WTC11 (cell line): ENCODE data around the gene AKT3. TPM values are rescaled to one million over a fixed set of nuclear protein-coding genes. Genes with fewer than 3 reads are reported as not detected.
A peak's percentile ranks its signal among the peaks of the same experiment; 100 is the strongest.

Source experiments
- ATAC-seq: fragments of 200-7000 bp; cut with Tn5 transposase; 2 replicates; pipeline ENCODE4 v1.10.0; 2021; ENCODE audit warnings: mild to moderate bottlenecking, moderate library complexity
- CTCF ChIA-PET: fragments of 300-600 bp; sonication (Branson Sonifier 250); formaldehyde crosslinking; loops from one replicate; lab custom pipeline; 2021; ENCODE audit warnings: antibody characterized with exemption; lab: Charles Lee
- POLR2A ChIA-PET: fragments of 350-600 bp; sonication (Branson Sonifier 250); formaldehyde crosslinking; loops from one replicate; lab custom pipeline; 2021; ENCODE audit warnings: antibody characterized with exemption; lab: Charles Lee
- DNase-seq: peaks from one replicate; pipeline ENCODE4 v3.0.0; 2021; ENCODE audit warnings: low spot score
- H3K27ac Mint-ChIP-seq: 2 replicates; pipeline ENCODE4 v1.8.0; 2021; ENCODE audit warnings: mixed read lengths
- H3K27me3 Mint-ChIP-seq: 2 replicates; pipeline ENCODE4 v1.8.0; 2021; ENCODE audit warnings: low read depth, mild to moderate bottlenecking, moderate library complexity, mixed read lengths
- H3K36me3 Mint-ChIP-seq: 2 replicates; pipeline ENCODE4 v1.8.0; 2021; ENCODE audit warnings: mixed read lengths
- H3K4me1 Mint-ChIP-seq: 2 replicates; pipeline ENCODE4 v1.8.0; 2022; ENCODE audit warnings: mixed read lengths
- H3K4me3 Mint-ChIP-seq: 2 replicates; pipeline ENCODE4 v1.8.0; 2021; ENCODE audit warnings: mild to moderate bottlenecking, moderate library complexity, mixed read lengths
- H3K9me3 Mint-ChIP-seq: 2 replicates; pipeline ENCODE4 v1.8.0; 2021; ENCODE audit warnings: mixed read lengths
- AR ChIP-seq: fragments of 250-450 bp; sonication (Bioruptor Pico); IDR thresholded peaks from 2 replicates; pipeline ENCODE4 v1.9.0; 2021; ENCODE audit warnings: mild to moderate bottlenecking
- E2F5 ChIP-seq: sonication (generic); formaldehyde crosslinking; IDR thresholded peaks from 2 replicates; pipeline ENCODE4 v1.8.1; 2022; ENCODE audit warnings: mild to moderate bottlenecking, moderate library complexity, missing genetic modification reagents
- FOXP4 ChIP-seq: sonication (generic); formaldehyde crosslinking; IDR thresholded peaks from 2 replicates; pipeline ENCODE4 v1.8.0; 2022; ENCODE audit warnings: mild to moderate bottlenecking, missing genetic modification reagents
- IRF2 ChIP-seq: sonication (generic); formaldehyde crosslinking; IDR thresholded peaks from 2 replicates; pipeline ENCODE4 v1.8.0; 2022; ENCODE audit warnings: low read depth, missing genetic modification reagents, borderline replicate concordance
- JUN ChIP-seq: sonication (generic); formaldehyde crosslinking; IDR thresholded peaks from 2 replicates; pipeline ENCODE4 v1.8.0; 2023; ENCODE audit warnings: mild to moderate bottlenecking, missing genetic modification reagents
- MXD4 ChIP-seq: fragments of 250-450 bp; sonication (Bioruptor Pico); IDR thresholded peaks from 2 replicates; pipeline ENCODE4 v1.8.0; 2021; ENCODE audit warnings: mild to moderate bottlenecking, moderate library complexity, borderline replicate concordance
- NR2C2 ChIP-seq: sonication (generic); formaldehyde crosslinking; IDR thresholded peaks from 2 replicates; pipeline ENCODE4 v1.8.0; 2022; ENCODE audit warnings: mild to moderate bottlenecking, missing genetic modification reagents
- PRDM15 ChIP-seq: sonication (generic); formaldehyde crosslinking; IDR thresholded peaks from 2 replicates; pipeline ENCODE4 v1.8.0; 2022; ENCODE audit warnings: missing genetic modification reagents
- SMAD3 ChIP-seq: sonication (generic); formaldehyde crosslinking; IDR thresholded peaks from 2 replicates; pipeline ENCODE4 v1.8.0; 2022; ENCODE audit warnings: missing genetic modification reagents, mild to moderate bottlenecking, borderline replicate concordance
- SP1 ChIP-seq: sonication (generic); formaldehyde crosslinking; conservative IDR thresholded peaks from 2 replicates; pipeline ENCODE4 v1.8.1; 2022; ENCODE audit warnings: missing genetic modification reagents
- STAT6 ChIP-seq: sonication (generic); formaldehyde crosslinking; conservative IDR thresholded peaks from 2 replicates; pipeline ENCODE4 v1.8.1; 2023; ENCODE audit warnings: mild to moderate bottlenecking, low read depth, missing genetic modification reagents, moderate library complexity
- TCF7 ChIP-seq: sonication (generic); formaldehyde crosslinking; IDR thresholded peaks from 2 replicates; pipeline ENCODE4 v1.8.0; 2022; ENCODE audit warnings: mild to moderate bottlenecking, low read depth, missing genetic modification reagents, moderate library complexity
- TP53 ChIP-seq: sonication (generic); formaldehyde crosslinking; IDR thresholded peaks from 2 replicates; pipeline ENCODE4 v1.8.1; 2023; ENCODE audit warnings: mild to moderate bottlenecking, missing genetic modification reagents
- ZNF138 ChIP-seq: sonication (generic); formaldehyde crosslinking; conservative IDR thresholded peaks from 2 replicates; pipeline ENCODE4 v1.8.1; 2022; ENCODE audit warnings: mild to moderate bottlenecking, moderate library complexity, missing genetic modification reagents
- ZNF232 ChIP-seq: sonication (generic); formaldehyde crosslinking; IDR thresholded peaks from 2 replicates; pipeline ENCODE4 v1.8.0; 2022; ENCODE audit warnings: mild to moderate bottlenecking, missing genetic modification reagents
- ZNF671 ChIP-seq: fragments of 250-450 bp; sonication (Bioruptor Pico); IDR thresholded peaks from 2 replicates; pipeline ENCODE4 v1.8.0; 2021; ENCODE audit warnings: mild to moderate bottlenecking
- total RNA-seq: library from RNA; stranded (reverse); gene quantifications from 3 replicates; pipeline ENCODE4 v1.2.3, GENCODE V29; 2021
- TF ChIP-seq, protein P1 (sequence below): sonication (generic); formaldehyde crosslinking; IDR thresholded peaks from 2 replicates; pipeline ENCODE4 v1.8.0; 2022; ENCODE audit warnings: mild to moderate bottlenecking, missing genetic modification reagents
- TF ChIP-seq, protein P2 (sequence below): fragments of 250-450 bp; sonication (Bioruptor Pico); IDR thresholded peaks from 2 replicates; pipeline ENCODE4 v1.9.0; 2021; ENCODE audit warnings: moderate library complexity, mild to moderate bottlenecking, inconsistent platforms, borderline replicate concordance
- TF ChIP-seq, protein P3 (sequence below): sonication (generic); formaldehyde crosslinking; conservative IDR thresholded peaks from 2 replicates; pipeline ENCODE4 v1.8.1; 2022; ENCODE audit warnings: mild to moderate bottlenecking, missing genetic modification reagents

Gene AKT3
- total RNA-seq, 1 experiment from 2014 or later = 38.5 TPM

GRCh38 chr1:243725075-243725474 is 125.0 kb downstream of the AKT3 start (continued):
- TF ChIP-seq, protein P1, sequence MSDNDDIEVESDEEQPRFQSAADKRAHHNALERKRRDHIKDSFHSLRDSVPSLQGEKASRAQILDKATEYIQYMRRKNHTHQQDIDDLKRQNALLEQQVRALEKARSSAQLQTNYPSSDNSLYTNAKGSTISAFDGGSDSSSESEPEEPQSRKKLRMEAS (CRISPR knock-in tag) = no peak
- TF ChIP-seq, protein P2, sequence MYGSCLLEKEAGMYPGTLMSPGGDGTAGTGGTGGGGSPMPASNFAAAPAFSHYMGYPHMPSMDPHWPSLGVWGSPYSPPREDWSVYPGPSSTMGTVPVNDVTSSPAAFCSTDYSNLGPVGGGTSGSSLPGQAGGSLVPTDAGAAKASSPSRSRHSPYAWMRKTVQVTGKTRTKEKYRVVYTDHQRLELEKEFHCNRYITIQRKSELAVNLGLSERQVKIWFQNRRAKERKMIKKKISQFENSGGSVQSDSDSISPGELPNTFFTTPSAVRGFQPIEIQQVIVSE = no peak
- no peak for TF ChIP-seq PRDM15
- TF ChIP-seq, protein P3, sequence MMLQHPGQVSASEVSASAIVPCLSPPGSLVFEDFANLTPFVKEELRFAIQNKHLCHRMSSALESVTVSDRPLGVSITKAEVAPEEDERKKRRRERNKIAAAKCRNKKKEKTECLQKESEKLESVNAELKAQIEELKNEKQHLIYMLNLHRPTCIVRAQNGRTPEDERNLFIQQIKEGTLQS (CRISPR knock-in tag) = no peak
- no peak for TF ChIP-seq ZNF138 (CRISPR knock-in tag)
- TF ChIP-seq IRF2 = no peak
- TF ChIP-seq E2F5 (CRISPR knock-in tag) = no peak
- TF ChIP-seq SMAD3 = no peak
- no peak for TF ChIP-seq MXD4 (CRISPR knock-in tag)

DNA sequence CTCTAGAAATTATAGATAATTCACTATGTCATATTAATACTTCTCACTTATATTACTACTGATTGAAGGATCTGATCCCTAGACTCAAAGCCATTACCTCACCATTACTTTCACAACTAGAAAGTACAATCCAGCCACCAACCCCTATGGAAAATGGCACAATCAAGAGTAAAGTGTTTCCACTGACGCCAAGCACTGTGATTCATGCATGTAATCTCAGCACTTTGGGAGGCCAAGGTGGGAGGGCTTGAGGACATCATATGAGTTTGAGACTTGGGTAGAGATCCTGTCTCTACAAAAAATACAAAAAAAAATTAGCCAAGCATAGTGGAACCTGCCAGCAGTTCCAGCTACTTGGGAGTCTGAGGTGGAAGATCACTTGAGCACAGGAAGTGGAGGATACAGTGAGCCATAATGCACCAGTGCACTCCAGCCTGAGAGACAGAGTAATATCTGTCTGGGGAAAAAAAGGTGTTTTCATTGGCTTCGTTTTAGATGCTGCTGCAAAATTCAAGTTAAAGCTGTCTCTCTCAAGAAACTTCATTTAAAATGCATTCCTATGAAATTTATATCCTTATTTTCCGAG is 126.5 kb downstream of the AKT3 start:
- Mint-ChIP-seq H3K4me3 (no peak overlapping the region), H3K9me3 (no peaks in the 10 kb centered on the region; the same call in 1 of the 2 replicates), H3K27ac (peak overlapping the region; percentile 55)

More for the DNA sequence above, 126.5 kb downstream of the AKT3 start:
- peaks cover 49% of the 10 kb centered on the region for H3K4me1 Mint-ChIP-seq
- H3K36me3 Mint-ChIP-seq = no peaks in the 10 kb centered on the region
- ChIA-PET POLR2A (no interaction called here), CTCF (no interaction called here)
- DNase-seq (no peak), ATAC-seq (no peak)
- no peaks in the 10 kb centered on the region for H3K27me3 Mint-ChIP-seq
- TF ChIP-seq AR (CRISPR knock-in tag) = no peak
- TF ChIP-seq TCF7 = no peak
- TF ChIP-seq SP1 (CRISPR knock-in tag) = no peak
- no peak for TF ChIP-seq ZNF671 (CRISPR knock-in tag)
- no peak for TF ChIP-seq TP53 (CRISPR knock-in tag)
- TF ChIP-seq ZNF232 (CRISPR knock-in tag) = no peak
- no peak for TF ChIP-seq JUN (CRISPR knock-in tag)
- TF ChIP-seq ZNF138 (CRISPR knock-in tag) = no peak
- no peak for TF ChIP-seq STAT6
- TF ChIP-seq, protein P2 = no peak
- no peak for TF ChIP-seq FOXP4 (CRISPR knock-in tag)
- no peak for TF ChIP-seq NR2C2 (CRISPR knock-in tag)
- TF ChIP-seq, all 79 proteins: peak for 0
